HepG2 (cell line): ENCODE results near the gene USP32. TPM values are rescaled to one million over a fixed set of nuclear protein-coding genes. Genes with fewer than 3 reads are reported as not detected.

Experiments
- ARNT2 ChIP-seq: sonication (generic); formaldehyde crosslinking; IDR thresholded peaks from 2 replicates; pipeline ENCODE4 v1.8.0; 2022; ENCODE audit warnings: mild to moderate bottlenecking, low read depth, missing genetic modification reagents, moderate library complexity
- BCL6 ChIP-seq: IDR thresholded peaks from 2 replicates; pipeline ENCODE4 v1.6.1; 2016; ENCODE audit warnings: missing genetic modification reagents, missing compliant biosample characterization
- BORCS8-MEF2B ChIP-seq: sonication (generic); formaldehyde crosslinking; IDR thresholded peaks from 2 replicates; pipeline ENCODE4 v1.8.0; 2022; ENCODE audit warnings: mild to moderate bottlenecking, missing genetic modification reagents
- CAMTA2 ChIP-seq: sonication (generic); formaldehyde crosslinking; IDR thresholded peaks from 2 replicates; pipeline ENCODE4 v1.4.0; 2020; ENCODE audit warnings: mild to moderate bottlenecking, missing genetic modification reagents, borderline replicate concordance
- EP300 ChIP-seq, 3 experiments: sonication (generic) in 1 of 3; formaldehyde crosslinking in 1 of 3; IDR thresholded peaks; 2 replicates each; pipeline versions ENCODE4 v1.5.1 to v1.6.1; 2011 to 2020; ENCODE audit warnings: low read depth in 2 of 3, low read length in 2 of 3, borderline replicate concordance in 1 of 3, improper control_type of control experiment in 1 of 3, mild to moderate bottlenecking in 1 of 3, missing genetic modification reagents in 1 of 3, moderate library complexity in 1 of 3
- GABPB1 ChIP-seq: IDR thresholded peaks from 2 replicates; pipeline ENCODE4 v1.6.1; 2016; ENCODE audit warnings: mild to moderate bottlenecking, missing genetic modification reagents, moderate library complexity, missing compliant biosample characterization
- MIER3 ChIP-seq: IDR thresholded peaks from 2 replicates; pipeline ENCODE4 v1.6.1; 2016; ENCODE audit warnings: missing compliant biosample characterization, borderline replicate concordance
- MIXL1 ChIP-seq: IDR thresholded peaks from 2 replicates; pipeline ENCODE4 v1.6.1; 2016
- PAF1 ChIP-seq: IDR thresholded peaks from 2 replicates; pipeline ENCODE4 v1.6.1; 2016; ENCODE audit warnings: missing genetic modification reagents, missing compliant biosample characterization
- TOE1 ChIP-seq: sonication (generic); formaldehyde crosslinking; IDR thresholded peaks from 2 replicates; pipeline ENCODE4 v1.4.0; 2020; ENCODE audit warnings: mild to moderate bottlenecking, missing genetic modification reagents
- ZNF20 ChIP-seq: sonication (generic); formaldehyde crosslinking; IDR thresholded peaks from 2 replicates; pipeline ENCODE4 v1.4.0; 2020; ENCODE audit warnings: mild to moderate bottlenecking, moderate library complexity, missing genetic modification reagents
- ZNF337 ChIP-seq: sonication (generic); formaldehyde crosslinking; IDR thresholded peaks from 2 replicates; pipeline ENCODE4 v1.5.1; 2020; ENCODE audit warnings: missing genetic modification reagents, low read depth, mild to moderate bottlenecking, borderline replicate concordance
- ZNF441 ChIP-seq: sonication (generic); formaldehyde crosslinking; IDR thresholded peaks from 2 replicates; pipeline ENCODE4 v1.7.0; 2021; ENCODE audit warnings: missing genetic modification reagents, borderline replicate concordance
- ZNF780A ChIP-seq: sonication (generic); formaldehyde crosslinking; IDR thresholded peaks from 2 replicates; pipeline ENCODE4 v1.8.0; 2022; ENCODE audit warnings: mild to moderate bottlenecking, missing genetic modification reagents, moderate library complexity
- polyA plus RNA-seq, 8 experiments: library from polyadenylated mRNA; depleted of rRNA in 3 of 8; stranded (reverse) in 7 of 8; unstranded in 1 of 8; fragments of >200 nt; fragmentation: Illumina TruSeq in 4 of 8; extraction: Trizol in 4 of 8; gene quantifications; 2 replicates each; pipeline versions ENCODE4 v1.2.1 to v1.2.3, GENCODE V29; 2011 to 2016; ENCODE audit warnings: low read depth in 4 of 8, missing spikeins in 1 of 8, mixed read lengths in 1 of 8; ENCODE audit not compliant: insufficient read depth in 1 of 8
- total RNA-seq, 5 experiments: library from RNA; depleted of rRNA; stranded (reverse); fragments of >200 nt; fragmentation: Illumina TruSeq; extraction: Trizol; gene quantifications; 2 replicates each; pipeline ENCODE4 v1.2.3, GENCODE V29; 2016; ENCODE audit warnings: low read depth in 1 of 5
- TF ChIP-seq, protein P1 (sequence below): sonication (generic); formaldehyde crosslinking; IDR thresholded peaks from 2 replicates; pipeline ENCODE4 v1.4.0; 2020; ENCODE audit warnings: missing genetic modification reagents, low read depth, mild to moderate bottlenecking, borderline replicate concordance
- TF ChIP-seq, protein P2 (sequence below): sonication (generic); formaldehyde crosslinking; IDR thresholded peaks from 2 replicates; pipeline ENCODE4 v1.5.0; 2020; ENCODE audit warnings: mild to moderate bottlenecking, missing genetic modification reagents
- TF ChIP-seq, protein P3 (sequence below): sonication (generic); formaldehyde crosslinking; IDR thresholded peaks from 2 replicates; pipeline ENCODE4 v1.4.0; 2020; ENCODE audit warnings: missing genetic modification reagents
- TF ChIP-seq, protein P4 (sequence below): sonication (generic); formaldehyde crosslinking; IDR thresholded peaks from 2 replicates; pipeline ENCODE4 v1.4.0; 2020; ENCODE audit warnings: missing genetic modification reagents
- TF ChIP-seq, protein P5 (sequence below): sonication (generic); formaldehyde crosslinking; IDR thresholded peaks from 2 replicates; pipeline ENCODE4 v1.4.0; 2020; ENCODE audit warnings: mild to moderate bottlenecking, missing genetic modification reagents

USP32 gene
- total and polyA plus RNA-seq, 2 of the 13 experiments (the other 11 are each of a cell fraction or from before 2014, with no cell fraction given), result 24.9 to 39.9 TPM

DNA sequence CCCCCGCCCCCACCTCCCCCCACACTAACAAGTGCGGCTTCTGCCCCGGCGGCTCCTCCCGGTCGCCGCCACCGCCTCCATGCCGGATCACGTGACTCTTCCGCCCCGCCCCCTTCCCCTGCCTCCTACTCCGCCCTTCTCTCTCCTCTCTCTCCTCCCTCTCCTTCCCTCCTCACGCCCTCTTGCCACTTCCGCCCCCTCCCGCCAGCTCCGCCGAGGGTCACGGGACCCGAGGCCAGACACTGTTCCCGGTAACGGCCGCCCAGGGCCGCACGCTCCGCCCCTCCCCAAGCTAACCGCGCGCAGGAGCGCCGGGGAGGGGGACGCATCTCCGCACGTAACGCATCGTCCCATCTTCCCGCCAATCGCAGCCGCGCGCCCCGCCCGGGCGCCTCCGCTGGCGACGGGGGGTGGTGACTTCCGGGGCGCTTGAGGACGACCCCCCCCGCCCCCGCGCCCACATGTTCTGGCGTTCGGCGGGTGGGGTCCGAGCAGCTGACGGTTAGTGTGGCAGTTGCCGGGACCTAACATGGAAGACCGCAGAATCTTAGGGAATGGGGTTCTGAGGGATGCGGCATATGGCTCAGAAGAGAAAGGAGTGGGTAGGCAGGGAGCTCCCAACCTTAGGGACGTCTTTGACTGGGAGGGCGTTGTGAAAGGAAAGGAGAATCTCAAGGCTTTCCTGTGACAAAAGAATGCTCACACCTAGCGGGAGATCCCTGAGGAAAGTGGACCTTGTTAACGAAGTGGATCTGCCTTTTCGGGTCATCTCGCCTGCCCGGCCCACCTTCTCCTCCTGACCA, at the start of gene USP32 (continued):
- TF ChIP-seq ZNF337 (CRISPR knock-in tag) (no peak), ZNF20 (CRISPR knock-in tag) (no peak), GABPB1 (CRISPR knock-in tag) (peak; percentile 96), PAF1 (CRISPR knock-in tag) (no peak), ZNF441 (CRISPR knock-in tag) (no peak; the same call in 1 of the 2 replicates), BORCS8-MEF2B (peak; percentile 78), MIER3 (CRISPR knock-in tag) (no peak; the same call in 1 of the 2 replicates), EP300 (IDR thresholded peaks at IDR 0.05; ENCODE audit: low read depth in 2 of 2, low read length in 2 of 2) (peak in 1 of 2 experiments; percentile 66; a peak in 3 of 4 replicates), EP300 (CRISPR knock-in tag; IDR thresholded peaks at IDR 0.05; ENCODE audit: borderline replicate concordance) (peak; percentile 87), ARNT2 (CRISPR knock-in tag) (peak; percentile 94), BCL6 (CRISPR knock-in tag) (peak; percentile 60; the same call in 1 of the 2 replicates), MIXL1 (CRISPR knock-in tag) (peak; percentile 74), ZNF780A (peak; percentile 93), CAMTA2 (CRISPR knock-in tag) (peak; percentile 71; the same call in 1 of the 2 replicates), TOE1 (CRISPR knock-in tag) (no peak)
- TF ChIP-seq, protein P1, sequence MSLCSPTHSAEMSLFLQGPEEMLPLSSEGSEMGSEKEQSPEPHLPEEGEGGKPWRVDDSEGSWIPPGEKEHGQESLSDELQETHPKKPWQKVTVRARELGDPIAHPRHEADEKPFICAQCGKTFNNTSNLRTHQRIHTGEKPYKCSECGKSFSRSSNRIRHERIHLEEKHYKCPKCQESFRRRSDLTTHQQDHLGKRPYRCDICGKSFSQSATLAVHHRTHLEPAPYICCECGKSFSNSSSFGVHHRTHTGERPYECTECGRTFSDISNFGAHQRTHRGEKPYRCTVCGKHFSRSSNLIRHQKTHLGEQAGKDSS, result peak; percentile 74; the same call in 1 of the 2 replicates
- TF ChIP-seq, protein P2, sequence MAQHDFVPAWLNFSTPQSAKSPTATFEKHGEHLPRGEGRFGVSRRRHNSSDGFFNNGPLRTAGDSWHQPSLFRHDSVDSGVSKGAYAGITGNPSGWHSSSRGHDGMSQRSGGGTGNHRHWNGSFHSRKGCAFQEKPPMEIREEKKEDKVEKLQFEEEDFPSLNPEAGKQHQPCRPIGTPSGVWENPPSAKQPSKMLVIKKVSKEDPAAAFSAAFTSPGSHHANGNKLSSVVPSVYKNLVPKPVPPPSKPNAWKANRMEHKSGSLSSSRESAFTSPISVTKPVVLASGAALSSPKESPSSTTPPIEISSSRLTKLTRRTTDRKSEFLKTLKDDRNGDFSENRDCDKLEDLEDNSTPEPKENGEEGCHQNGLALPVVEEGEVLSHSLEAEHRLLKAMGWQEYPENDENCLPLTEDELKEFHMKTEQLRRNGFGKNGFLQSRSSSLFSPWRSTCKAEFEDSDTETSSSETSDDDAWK (CRISPR knock-in tag), result no peak
- TF ChIP-seq, protein P3, sequence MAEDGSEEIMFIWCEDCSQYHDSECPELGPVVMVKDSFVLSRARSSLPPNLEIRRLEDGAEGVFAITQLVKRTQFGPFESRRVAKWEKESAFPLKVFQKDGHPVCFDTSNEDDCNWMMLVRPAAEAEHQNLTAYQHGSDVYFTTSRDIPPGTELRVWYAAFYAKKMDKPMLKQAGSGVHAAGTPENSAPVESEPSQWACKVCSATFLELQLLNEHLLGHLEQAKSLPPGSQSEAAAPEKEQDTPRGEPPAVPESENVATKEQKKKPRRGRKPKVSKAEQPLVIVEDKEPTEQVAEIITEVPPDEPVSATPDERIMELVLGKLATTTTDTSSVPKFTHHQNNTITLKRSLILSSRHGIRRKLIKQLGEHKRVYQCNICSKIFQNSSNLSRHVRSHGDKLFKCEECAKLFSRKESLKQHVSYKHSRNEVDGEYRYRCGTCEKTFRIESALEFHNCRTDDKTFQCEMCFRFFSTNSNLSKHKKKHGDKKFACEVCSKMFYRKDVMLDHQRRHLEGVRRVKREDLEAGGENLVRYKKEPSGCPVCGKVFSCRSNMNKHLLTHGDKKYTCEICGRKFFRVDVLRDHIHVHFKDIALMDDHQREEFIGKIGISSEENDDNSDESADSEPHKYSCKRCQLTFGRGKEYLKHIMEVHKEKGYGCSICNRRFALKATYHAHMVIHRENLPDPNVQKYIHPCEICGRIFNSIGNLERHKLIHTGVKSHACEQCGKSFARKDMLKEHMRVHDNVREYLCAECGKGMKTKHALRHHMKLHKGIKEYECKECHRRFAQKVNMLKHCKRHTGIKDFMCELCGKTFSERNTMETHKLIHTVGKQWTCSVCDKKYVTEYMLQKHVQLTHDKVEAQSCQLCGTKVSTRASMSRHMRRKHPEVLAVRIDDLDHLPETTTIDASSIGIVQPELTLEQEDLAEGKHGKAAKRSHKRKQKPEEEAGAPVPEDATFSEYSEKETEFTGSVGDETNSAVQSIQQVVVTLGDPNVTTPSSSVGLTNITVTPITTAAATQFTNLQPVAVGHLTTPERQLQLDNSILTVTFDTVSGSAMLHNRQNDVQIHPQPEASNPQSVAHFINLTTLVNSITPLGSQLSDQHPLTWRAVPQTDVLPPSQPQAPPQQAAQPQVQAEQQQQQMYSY, result no peak
- TF ChIP-seq, protein P4, sequence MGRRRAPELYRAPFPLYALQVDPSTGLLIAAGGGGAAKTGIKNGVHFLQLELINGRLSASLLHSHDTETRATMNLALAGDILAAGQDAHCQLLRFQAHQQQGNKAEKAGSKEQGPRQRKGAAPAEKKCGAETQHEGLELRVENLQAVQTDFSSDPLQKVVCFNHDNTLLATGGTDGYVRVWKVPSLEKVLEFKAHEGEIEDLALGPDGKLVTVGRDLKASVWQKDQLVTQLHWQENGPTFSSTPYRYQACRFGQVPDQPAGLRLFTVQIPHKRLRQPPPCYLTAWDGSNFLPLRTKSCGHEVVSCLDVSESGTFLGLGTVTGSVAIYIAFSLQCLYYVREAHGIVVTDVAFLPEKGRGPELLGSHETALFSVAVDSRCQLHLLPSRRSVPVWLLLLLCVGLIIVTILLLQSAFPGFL (CRISPR knock-in tag), result no peak
- TF ChIP-seq, protein P5, sequence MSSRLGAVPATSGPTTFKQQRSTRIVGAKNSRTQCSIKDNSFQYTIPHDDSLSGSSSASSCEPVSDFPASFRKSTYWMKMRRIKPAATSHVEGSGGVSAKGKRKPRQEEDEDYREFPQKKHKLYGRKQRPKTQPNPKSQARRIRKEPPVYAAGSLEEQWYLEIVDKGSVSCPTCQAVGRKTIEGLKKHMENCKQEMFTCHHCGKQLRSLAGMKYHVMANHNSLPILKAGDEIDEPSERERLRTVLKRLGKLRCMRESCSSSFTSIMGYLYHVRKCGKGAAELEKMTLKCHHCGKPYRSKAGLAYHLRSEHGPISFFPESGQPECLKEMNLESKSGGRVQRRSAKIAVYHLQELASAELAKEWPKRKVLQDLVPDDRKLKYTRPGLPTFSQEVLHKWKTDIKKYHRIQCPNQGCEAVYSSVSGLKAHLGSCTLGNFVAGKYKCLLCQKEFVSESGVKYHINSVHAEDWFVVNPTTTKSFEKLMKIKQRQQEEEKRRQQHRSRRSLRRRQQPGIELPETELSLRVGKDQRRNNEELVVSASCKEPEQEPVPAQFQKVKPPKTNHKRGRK (CRISPR knock-in tag), result peak; percentile 35; the same call in 1 of the 2 replicates
